Vagina (tissue), 2 donors: ENCODE data around the gene MKNK2.

ENCODE experiments used
- POLR2A ChIP-seq, 2 donors: fragments of 450-650 bp; IDR thresholded peaks; one replicate each; pipeline ENCODE4 v1.6.1; 2017; ENCODE audit warnings: antibody characterized with exemption in 2 of 2, mild to moderate bottlenecking in 2 of 2, moderate library complexity in 2 of 2
- POLR2AphosphoS5 ChIP-seq, 2 donors: sonication (generic); formaldehyde crosslinking; IDR thresholded peaks; one replicate each; pipeline ENCODE4 v1.9.0; 2017; ENCODE audit warnings: antibody characterized with exemption in 2 of 2, mild to moderate bottlenecking in 2 of 2, low read depth in 1 of 2; ENCODE audit not compliant: insufficient read depth in 1 of 2
- TF ChIP-seq, protein P1 (sequence below), 3 experiments: fragments of 450-650 bp in 2 of 3; fragments of 200-600 bp in 1 of 3; sonication (generic) in 1 of 3; IDR thresholded peaks; one replicate each; pipeline ENCODE4 v1.5.1; 2017 to 2019; ENCODE audit warnings: antibody characterized with exemption in 3 of 3, mild to moderate bottlenecking in 2 of 3, moderate library complexity in 2 of 3

DNA sequence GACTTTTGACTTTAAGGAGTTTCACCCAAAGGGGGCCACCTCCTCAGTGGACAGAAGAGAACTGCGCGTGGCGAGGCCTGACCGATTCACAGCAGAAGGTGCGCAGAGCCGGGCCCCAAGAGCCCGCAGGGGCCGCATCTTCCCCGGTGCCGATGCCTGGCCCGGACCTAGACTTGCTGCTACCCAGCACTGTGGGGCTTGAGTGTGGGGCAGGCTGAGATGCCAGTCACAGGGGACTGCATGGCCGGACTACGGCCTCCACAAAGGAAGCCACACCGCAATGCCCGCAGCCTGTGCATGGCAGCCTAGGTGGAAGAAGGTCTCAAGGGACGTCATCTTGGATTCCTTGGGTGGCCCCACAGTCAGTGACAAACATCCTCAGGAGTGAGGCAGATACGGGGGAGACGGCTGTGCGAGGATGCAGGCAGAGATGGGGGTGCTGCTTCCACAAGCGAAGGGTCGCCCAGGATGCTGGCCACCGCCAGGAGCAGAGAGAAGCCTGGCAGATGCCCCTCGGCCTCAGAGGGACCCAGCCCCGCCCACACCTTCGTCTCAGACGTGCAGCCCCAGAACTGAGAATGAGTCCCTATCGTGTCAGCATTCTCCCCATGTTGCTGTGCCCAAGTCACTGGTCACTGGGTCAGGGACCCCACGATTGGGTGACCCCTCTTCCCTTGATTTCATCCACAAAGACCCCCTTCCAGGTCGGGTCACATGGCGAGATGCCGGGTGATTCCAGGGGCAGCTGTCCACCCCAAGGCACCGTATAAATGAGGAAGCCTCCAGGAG, 28.2 kb upstream of the MKNK2 start:
- TF ChIP-seq POLR2AphosphoS5 (IDR thresholded peaks at IDR 0.05; ENCODE audit: insufficient read depth in 1 of 2, low read depth in 1 of 2), result no peak
- TF ChIP-seq, protein P1, sequence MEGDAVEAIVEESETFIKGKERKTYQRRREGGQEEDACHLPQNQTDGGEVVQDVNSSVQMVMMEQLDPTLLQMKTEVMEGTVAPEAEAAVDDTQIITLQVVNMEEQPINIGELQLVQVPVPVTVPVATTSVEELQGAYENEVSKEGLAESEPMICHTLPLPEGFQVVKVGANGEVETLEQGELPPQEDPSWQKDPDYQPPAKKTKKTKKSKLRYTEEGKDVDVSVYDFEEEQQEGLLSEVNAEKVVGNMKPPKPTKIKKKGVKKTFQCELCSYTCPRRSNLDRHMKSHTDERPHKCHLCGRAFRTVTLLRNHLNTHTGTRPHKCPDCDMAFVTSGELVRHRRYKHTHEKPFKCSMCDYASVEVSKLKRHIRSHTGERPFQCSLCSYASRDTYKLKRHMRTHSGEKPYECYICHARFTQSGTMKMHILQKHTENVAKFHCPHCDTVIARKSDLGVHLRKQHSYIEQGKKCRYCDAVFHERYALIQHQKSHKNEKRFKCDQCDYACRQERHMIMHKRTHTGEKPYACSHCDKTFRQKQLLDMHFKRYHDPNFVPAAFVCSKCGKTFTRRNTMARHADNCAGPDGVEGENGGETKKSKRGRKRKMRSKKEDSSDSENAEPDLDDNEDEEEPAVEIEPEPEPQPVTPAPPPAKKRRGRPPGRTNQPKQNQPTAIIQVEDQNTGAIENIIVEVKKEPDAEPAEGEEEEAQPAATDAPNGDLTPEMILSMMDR (IDR thresholded peaks at IDR 0.05), result no peak
- no peak for TF ChIP-seq POLR2A (IDR thresholded peaks at IDR 0.05)
